ENCODE data around the gene NDUFV1. TPM values are rescaled to one million over a fixed set of nuclear protein-coding genes. Genes with fewer than 3 reads are reported as not detected.

The NDUFV1 gene
- total RNA-seq, 1 donor from 2014 or later = 724 TPM

- DNase-seq (ENCODE audit: missing footprints) = no peak
- intact Hi-C loops (cut with DNase I) = loop anchor here (1.0 to 5.0 kb wide), 3 partner anchors 21 to 98 kb away; partner anchors contain the start of genes CDK2AP2 and PITPNM1
- no peak for ATAC-seq
Measured at GRCh38 chr11:67605231-67606011, 1.3 kb upstream of the NDUFV1 start.

GRCh38 chr11:67606093-67606491 is 644 bp upstream of the NDUFV1 start:
- DNase-seq (ENCODE audit: missing footprints) (no peak), ATAC-seq (peak; percentile 35)
- intact Hi-C loops (cut with DNase I) = loop anchor here (1.0 to 5.0 kb wide), 3 partner anchors 22 to 99 kb away; partner anchors contain the start of genes CDK2AP2 and PITPNM1

GRCh38 chr11:67607507-67607906 is 771 bp downstream of the NDUFV1 start:
- intact Hi-C loops (cut with DNase I) = loop anchor here (5.0 kb wide), 2 partner anchors 35 to 100 kb away; partner anchors contain the start of genes CDK2AP2 and PITPNM1
- DNase-seq (ENCODE audit: missing footprints) = no peak
- ATAC-seq = no peak

GRCh38 chr11:67608486-67608885 is 1.8 kb downstream of the NDUFV1 start:
- no peak for DNase-seq (ENCODE audit: missing footprints)
- ATAC-seq = no peak
- intact Hi-C loops (cut with DNase I) = loop anchor here (5.0 kb wide), 2 partner anchors 36 to 101 kb away; partner anchors contain the start of genes CDK2AP2 and PITPNM1

GRCh38 chr11:67609316-67609715 is 2.6 kb downstream of the NDUFV1 start:
- intact Hi-C loops (cut with DNase I) = loop anchor here (5.0 kb wide), 2 partner anchors 37 to 102 kb away; partner anchors contain the start of genes CDK2AP2 and PITPNM1
- DNase-seq (ENCODE audit: missing footprints) (no peak), ATAC-seq (no peak)

- intact Hi-C loops (cut with DNase I) = no loop called here
Measured at GRCh38 chr11:67610302-67610868, 3.6 kb downstream of the NDUFV1 start.

GRCh38 chr11:67611165-67611564 is 4.4 kb downstream of the NDUFV1 start:
- DNase-seq (ENCODE audit: missing footprints) = no peak
- ATAC-seq = no peak
- intact Hi-C loops (cut with DNase I) = no loop called here

More at GRCh38 chr11:67610302-67610868, 3.6 kb downstream of the NDUFV1 start:
- DNase-seq (ENCODE audit: missing footprints) = no peak
- no peak for ATAC-seq

GRCh38 chr11:67611704-67612587 is 5.2 kb downstream of the NDUFV1 start:
- no peak for ATAC-seq
- DNase-seq (ENCODE audit: missing footprints) = no peak
- intact Hi-C loops (cut with DNase I) = no loop called here

- ATAC-seq = no peak
- intact Hi-C loops (cut with DNase I) = no loop called here
- no peak for DNase-seq (ENCODE audit: missing footprints)
Measured at GRCh38 chr11:67612751-67613150, 6.0 kb downstream of the NDUFV1 start.

GRCh38 chr11:67613313-67613959 is 6.7 kb downstream of the NDUFV1 start:
- intact Hi-C loops (cut with DNase I) = no loop called here
- DNase-seq (ENCODE audit: missing footprints) (no peak), ATAC-seq (peak; percentile 6)

GRCh38 chr11:67613960-67614715 is 7.4 kb downstream of the NDUFV1 start:
- ATAC-seq (peak; percentile 45), DNase-seq (ENCODE audit: missing footprints) (no peak)
- intact Hi-C loops (cut with DNase I) = no loop called here

GRCh38 chr11:67614730-67615714 is 8.3 kb downstream of the NDUFV1 start:
- ATAC-seq = peak; percentile 35
- DNase-seq (ENCODE audit: missing footprints) = no peak
- intact Hi-C loops (cut with DNase I) = no loop called here

GRCh38 chr11:67615728-67616430 is 9.1 kb downstream of the NDUFV1 start:
- DNase-seq (ENCODE audit: missing footprints) (no peak), ATAC-seq (peak; percentile 4)
- intact Hi-C loops (cut with DNase I) = no loop called here

- intact Hi-C loops (cut with DNase I) = no loop called here
- no peak for DNase-seq (ENCODE audit: missing footprints)
- ATAC-seq = peak; percentile 33
Measured at GRCh38 chr11:67616431-67617242, 9.9 kb downstream of the NDUFV1 start.

- ATAC-seq (peak; percentile 21), DNase-seq (ENCODE audit: missing footprints) (no peak)
- intact Hi-C loops (cut with DNase I) = no loop called here
Measured at GRCh38 chr11:67617243-67617953, 10.7 kb downstream of the NDUFV1 start.
